Globus pallidus (tissue), 1 donor: ENCODE data around the gene ZNF701.
"Not testable (repeated sequence)": the region's sequence is repeated elsewhere in the genome, so short reads cannot be mapped to it uniquely, and the experiment has no call there.

ENCODE experiments used
- DNase-seq: peaks from one replicate; pipeline ENCODE4 v3.0.0-alpha.2; 2015; ENCODE audit warnings: low spot score

The ZNF701 gene

DNA sequence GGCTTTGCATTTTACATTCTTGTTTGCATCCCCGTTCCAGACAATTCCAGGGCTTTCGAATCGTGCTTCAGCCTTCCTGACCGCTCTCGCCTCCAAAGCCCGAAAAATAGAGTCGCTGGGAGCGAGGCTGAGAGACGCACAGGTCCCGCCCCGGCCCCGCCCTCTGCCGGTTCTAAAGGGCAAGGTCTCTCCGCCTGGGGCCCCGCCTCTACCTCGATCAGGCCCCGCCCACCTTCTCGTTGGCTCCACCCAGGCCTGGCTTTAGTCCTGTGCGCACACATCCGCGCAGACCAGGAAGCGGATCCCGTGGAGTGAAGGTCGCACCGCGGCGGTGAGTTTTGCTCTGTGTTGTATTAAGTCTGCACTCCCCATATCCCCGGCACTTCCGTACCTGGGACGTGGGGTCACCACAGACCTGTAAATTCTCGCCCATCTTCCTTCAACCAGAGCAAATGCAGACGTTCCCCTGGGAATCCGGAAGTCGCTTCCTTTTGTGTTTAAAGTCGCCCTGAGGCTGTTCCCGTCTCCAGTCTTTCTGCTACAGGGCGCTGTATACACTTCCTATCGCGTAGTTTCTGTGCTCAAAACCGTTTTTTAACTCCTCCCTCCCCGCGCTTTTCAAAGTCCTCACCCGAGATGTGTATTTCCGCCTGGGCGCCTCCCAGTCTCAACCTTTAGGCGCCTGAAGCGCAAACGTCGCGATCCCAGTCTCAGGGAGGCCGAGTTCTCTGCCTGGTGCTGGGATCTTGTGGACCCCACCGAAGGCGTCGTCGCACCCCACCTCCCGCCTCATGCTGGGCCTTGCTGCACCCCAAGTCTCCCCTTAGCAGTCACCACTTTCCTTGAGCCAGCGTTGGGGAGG is at the start of gene ZNF701:
ZNF701 (plus strand) TSS at position 288 of the 862 bp plus-strand sequence. CDS start 3,861 bp downstream, outside the sequence.
- peak; percentile 91 for DNase-seq

GRCh38 chr19:52522551-52522950 is 47.5 kb upstream of the ZNF701 start:
- no peak for DNase-seq

DNA sequence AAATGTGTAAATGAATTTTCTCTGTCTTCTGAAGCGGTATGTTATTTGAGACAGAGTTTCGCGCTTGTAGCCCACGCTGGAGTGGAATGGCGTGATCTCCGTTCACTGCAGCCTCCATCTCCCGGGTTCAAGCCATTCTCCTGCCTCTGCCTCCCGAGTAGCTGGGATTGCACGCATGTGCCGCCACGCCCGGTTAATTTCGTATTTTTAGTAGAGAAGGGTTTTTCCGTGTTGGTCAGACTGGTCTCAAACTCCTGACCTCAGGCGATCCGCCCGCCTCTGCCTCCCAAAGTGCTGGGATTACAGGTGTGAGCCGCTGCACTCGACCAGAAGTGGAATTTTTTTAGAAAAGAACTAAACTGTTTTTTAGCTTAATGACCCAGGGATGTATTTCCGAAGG is 46.0 kb upstream of the ZNF701 start:
- no peak for DNase-seq

DNA sequence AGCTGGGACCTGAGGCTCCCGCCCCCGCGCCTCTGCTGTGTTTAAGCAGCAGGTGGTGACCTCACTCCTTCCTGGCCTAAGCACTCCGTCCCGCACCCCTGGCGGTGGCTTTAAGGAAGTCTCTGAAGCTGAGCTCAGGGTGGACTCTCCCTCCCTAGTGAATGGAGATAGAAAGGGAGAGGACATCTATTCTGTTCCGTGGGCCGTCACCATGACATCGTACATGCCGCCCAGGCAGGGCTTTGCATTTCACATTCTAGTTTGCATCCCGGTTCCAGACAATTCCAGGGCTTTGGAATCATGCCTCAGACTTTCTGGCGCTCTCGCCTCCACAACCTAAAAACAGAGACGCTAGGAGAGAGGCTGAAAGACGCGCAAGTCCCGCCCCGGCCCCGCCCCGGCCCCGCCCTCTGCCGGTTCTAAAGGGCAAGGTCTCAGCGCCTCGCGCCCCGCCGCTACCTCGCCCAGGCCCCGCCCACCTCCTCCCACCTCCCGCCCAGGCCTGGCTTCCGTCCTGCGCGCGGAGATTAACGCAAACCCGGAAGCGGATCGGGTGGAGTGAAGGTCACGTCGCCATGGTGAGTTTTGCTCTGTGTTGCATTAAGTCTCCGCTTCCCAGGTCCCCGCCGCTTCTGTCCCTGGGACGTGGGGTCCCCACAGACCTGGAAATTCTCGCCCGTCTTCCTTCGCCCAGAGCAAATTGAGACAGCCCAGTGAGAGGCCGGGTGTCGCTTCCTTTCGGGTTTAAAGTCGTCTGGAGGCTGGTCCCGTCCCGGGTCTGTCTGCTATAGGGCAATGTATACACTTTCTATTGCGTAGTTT is 42.7 kb upstream of the ZNF701 start, which contains the start of gene ZNF808:
ZNF808 (plus strand) TSS at position 535 of the 822 bp plus-strand sequence. CDS start 15,617 bp downstream, outside the sequence.
- peak; percentile 84 for DNase-seq

- DNase-seq: peak; percentile 1
These were observed 42.1 kb upstream of the ZNF701 start for GRCh38 chr19:52527956-52528351.

- DNase-seq: no peak
These were observed 37.6 kb upstream of the ZNF701 start for GRCh38 chr19:52532480-52532879.

GRCh38 chr19:52533901-52534300 is 36.2 kb upstream of the ZNF701 start:
- no peak for DNase-seq

DNA sequence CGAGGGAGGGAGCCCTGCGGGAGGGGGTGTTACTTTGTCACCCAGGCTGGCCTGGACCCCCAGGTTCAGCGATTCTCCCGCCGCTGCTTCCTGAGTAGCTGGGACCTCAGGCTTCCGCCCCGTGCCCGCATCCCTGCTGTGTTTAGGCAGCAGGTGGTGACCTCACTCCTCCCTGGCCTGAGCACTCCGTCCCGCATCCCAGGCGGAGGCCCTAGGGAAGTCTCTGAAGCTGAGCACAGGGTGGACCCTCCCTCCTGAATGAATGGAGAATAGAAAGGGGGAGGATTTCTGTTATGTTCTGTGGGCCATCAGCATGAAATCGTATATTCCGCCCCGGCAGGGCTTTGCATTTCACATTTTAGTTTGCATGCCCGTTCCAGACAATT is 34.7 kb upstream of the ZNF701 start:
- not testable (repeated sequence) for DNase-seq

- peak; percentile 58 for DNase-seq
These were observed 34.2 kb upstream of the ZNF701 start for GRCh38 chr19:52535771-52536447.

DNA sequence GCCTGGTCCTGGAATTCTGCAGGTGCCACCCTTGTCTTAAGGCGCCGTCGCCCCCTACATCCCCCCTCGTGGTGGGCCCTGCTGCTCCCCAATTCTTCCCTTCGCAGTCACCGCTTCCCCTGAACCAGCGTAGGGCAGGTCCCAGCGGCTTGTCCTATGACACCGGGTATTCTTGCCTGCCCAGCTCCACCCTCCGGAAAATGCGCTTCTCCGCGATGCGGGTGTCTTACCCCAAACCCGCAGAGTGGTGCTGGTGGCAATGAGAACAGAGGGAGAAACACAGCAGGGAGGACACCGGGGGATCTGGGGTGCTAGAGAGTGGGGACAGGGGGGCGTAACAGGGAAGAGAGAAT is 33.7 kb upstream of the ZNF701 start:
- no peak for DNase-seq

- DNase-seq: not testable (repeated sequence)
These were observed 31.3 kb upstream of the ZNF701 start for GRCh38 chr19:52538815-52539214.

DNA sequence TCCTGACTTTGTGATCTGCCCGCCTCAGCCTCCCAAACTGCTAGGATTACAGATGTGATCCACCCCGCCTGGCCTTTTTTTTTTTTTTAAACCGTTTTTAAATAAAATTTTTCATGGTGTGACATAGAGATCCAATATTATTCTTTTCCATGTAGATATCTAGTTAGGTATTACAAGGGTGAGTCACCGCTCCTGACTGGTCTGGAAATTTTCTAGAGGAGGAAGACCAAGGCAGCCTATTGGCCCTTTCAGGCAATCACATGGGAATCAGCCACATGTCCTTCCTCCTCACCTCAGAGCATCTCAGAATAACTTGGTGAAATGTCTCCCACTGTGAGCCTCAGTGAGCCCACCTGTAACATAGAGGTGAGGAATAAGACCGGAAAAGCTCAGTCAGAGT is 28.9 kb upstream of the ZNF701 start:
- not testable (repeated sequence) for DNase-seq

DNA sequence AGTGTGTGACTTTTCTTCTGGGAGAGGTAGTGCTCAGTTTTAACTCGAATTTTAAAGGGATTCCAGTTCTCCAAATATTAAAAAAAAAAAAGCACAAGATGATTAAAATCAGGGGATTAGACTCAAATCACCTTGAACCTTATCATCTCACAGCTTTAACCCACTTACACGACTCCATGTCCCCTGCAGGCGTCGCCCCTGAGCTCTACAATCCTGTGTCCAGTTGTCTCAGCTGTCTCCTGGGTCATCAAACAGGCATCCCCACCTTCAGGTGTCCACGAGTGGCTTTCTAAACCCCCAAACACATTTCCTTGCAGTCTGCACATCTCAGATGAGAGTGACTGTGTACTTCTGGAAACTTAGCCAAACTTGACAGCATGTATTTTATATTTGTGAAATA is 28.5 kb upstream of the ZNF701 start:
- DNase-seq: no peak

- DNase-seq: not testable (repeated sequence)
These were observed 27.5 kb upstream of the ZNF701 start for GRCh38 chr19:52542541-52542940.

DNA sequence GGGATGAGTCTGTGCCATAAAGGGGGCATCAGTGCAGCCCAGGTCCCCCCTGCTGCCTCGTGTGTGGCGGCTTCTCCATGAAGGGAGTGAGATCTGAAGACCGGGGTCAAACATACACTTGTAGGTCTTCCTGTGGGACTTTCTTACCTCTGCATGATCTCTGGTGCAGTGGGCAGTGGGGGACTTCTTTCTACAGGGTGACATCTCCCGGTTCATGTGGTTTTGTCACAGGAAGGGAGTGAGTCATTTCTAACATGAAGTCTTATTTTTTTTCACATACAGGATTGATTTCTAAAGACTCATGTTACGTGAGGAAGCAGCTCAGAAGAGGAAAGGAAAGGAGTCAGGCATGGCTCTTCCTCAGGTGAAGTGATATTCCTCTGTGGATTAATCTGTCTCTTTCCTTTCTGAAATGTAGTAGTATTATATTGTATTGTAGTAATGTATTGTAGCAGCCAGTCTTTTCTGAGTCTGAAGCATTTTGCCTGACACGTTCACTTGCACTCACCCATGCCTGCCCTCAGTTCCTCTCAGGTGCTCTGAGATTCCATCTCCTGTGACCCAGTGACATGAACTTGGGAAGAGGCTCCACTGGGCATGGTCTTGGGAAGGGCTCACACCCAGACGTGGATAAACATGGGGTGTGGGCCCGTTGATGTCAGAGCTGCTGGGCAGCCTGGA is 27.0 kb upstream of the ZNF701 start:
- DNase-seq: no peak

GRCh38 chr19:52554216-52554971 is 15.7 kb upstream of the ZNF701 start:
- DNase-seq: no peak

DNA sequence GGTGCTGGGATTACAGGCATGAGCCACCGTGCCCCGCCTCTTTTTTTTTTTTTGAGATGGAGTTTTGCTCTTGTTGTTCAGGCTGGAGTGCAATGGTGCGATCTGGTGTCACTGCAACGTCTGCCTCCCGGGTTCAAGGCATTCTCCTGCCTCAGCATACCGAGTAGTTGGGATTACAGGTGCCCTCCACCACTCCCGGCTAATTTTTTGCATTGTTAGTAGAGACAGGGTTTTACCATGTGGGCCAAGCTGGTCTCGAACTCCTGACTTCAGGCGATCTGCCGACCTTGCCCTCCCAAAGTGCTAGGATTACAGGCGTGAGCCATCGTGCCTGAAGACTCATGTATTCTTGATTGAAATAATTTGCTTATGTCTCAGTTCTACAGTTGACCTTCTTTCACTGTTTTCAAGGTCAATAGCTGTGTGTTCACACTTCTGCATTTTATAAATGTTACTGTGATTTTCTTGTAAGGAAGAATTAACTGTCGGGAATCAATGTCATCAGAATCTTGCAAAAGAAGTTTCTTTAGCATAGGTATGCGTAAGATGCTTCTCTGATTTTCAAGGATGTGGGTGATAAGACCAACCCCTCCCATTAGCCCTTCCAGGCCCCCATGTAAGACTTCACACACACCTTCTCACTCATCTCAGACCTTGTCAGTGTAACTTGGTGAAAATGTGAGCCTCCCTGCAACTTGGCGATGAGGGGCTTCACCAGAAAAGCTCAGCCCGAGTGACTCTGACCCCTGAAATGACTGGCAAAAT is 12.7 kb upstream of the ZNF701 start:
- no peak for DNase-seq

- not testable (repeated sequence) for DNase-seq
These were observed 11.2 kb upstream of the ZNF701 start for GRCh38 chr19:52558732-52559445.

- DNase-seq: not testable (repeated sequence)
These were observed 8.5 kb upstream of the ZNF701 start for GRCh38 chr19:52561611-52562010.

- DNase-seq: no peak
These were observed 4.0 kb upstream of the ZNF701 start for GRCh38 chr19:52566121-52566520.
